ENCODE measurements around the gene ABCB6. TPM values are rescaled to one million over a fixed set of nuclear protein-coding genes. Genes with fewer than 3 reads are reported as not detected.

ABCB6 gene
- total and polyA plus RNA-seq, 10 donors = 8.4 to 28.7 (median 14.0) TPM

GRCh38 chr2:219252900-219253752, 34.4 kb upstream of the ABCB6 start, which contains the start of gene TUBA4B:
TSS of gene TUBA4B (plus strand) at chr2:219253243. CDS start at chr2:219253408, 165 bp downstream.
- H3K36me3 ChIP-seq = peaks cover 0 to 41% (median 23%) of the 10 kb centered on the region in 6 donors
- DNase-seq = peak; percentile 93
- H3K4me1 ChIP-seq = peaks cover 30 to 76% (median 61%) of the 10 kb centered on the region in 6 donors
- peak within 1 kb of the TSS; percentile 70 to 94 (median 80) for H3K4me3 ChIP-seq
- intact Hi-C loops (cut with DNase I; ENCODE audit: low total_unique reads) = no loop called here
- TF ChIP-seq CTCF (IDR thresholded peaks at IDR 0.05 in 8 of 11, conservative IDR thresholded peaks at IDR 0.05 in 3 of 11) = no peak
- TF ChIP-seq POLR2AphosphoS5 (IDR thresholded peaks at IDR 0.05) = peak; percentile 80 to 82 (median 80)
- no peak for TF ChIP-seq POLR2A (IDR thresholded peaks at IDR 0.05)
- peak within 1 kb of the TSS; percentile 84 to 99 (median 95) for H3K27ac ChIP-seq
- no peaks in the 10 kb centered on the region for H3K9me3 ChIP-seq
- H3K27me3 ChIP-seq (replicated peaks in 1 of 7) = peaks cover 0 to 9% (median 0%) of the 10 kb centered on the region in 7 donors
- WGBS, 5 donors = 1% methylated on average over 41 to 49 of the region's 49 CpGs

GRCh38 chr2:219252570-219252899, 33.8 kb upstream of the ABCB6 start:
- TF ChIP-seq POLR2A (IDR thresholded peaks at IDR 0.05) (no peak), CTCF (IDR thresholded peaks at IDR 0.05 in 8 of 11, conservative IDR thresholded peaks at IDR 0.05 in 3 of 11) (no peak), POLR2AphosphoS5 (IDR thresholded peaks at IDR 0.05) (no peak)
- H3K4me3 ChIP-seq = peak overlapping the region; percentile 70 to 94 (median 80)
- peaks cover 0 to 9% (median 0%) of the 10 kb centered on the region in 7 donors for H3K27me3 ChIP-seq (replicated peaks in 1 of 7)
- intact Hi-C loops (cut with DNase I; ENCODE audit: low total_unique reads) = no loop called here
- H3K4me1 ChIP-seq = peaks cover 36 to 82% (median 67%) of the 10 kb centered on the region in 6 donors
- no peaks in the 10 kb centered on the region for H3K9me3 ChIP-seq
- 5 to 9% (median 6%) methylated on average over 9 of the region's 9 CpGs for WGBS, 5 donors
- H3K36me3 ChIP-seq = peaks cover 0 to 45% (median 23%) of the 10 kb centered on the region in 6 donors
- DNase-seq = no peak
- peak overlapping the region in 7 of 8 donors; percentile 94 to 99 (median 95) for H3K27ac ChIP-seq

- H3K4me3 ChIP-seq = peak overlapping the region; percentile 70 to 94 (median 80)
- no peak for DNase-seq
- H3K36me3 ChIP-seq = peaks cover 0 to 49% (median 23%) of the 10 kb centered on the region in 6 donors
- H3K27ac ChIP-seq = peak overlapping the region in 7 of 8 donors; percentile 94 to 99 (median 95)
- intact Hi-C loops (cut with DNase I; ENCODE audit: low total_unique reads) = no loop called here
- WGBS, 5 donors = 51 to 70% (median 70%) methylated on average over 5 of the region's 5 CpGs
- peaks cover 0 to 9% (median 0%) of the 10 kb centered on the region in 7 donors for H3K27me3 ChIP-seq (replicated peaks in 1 of 7)
- TF ChIP-seq CTCF (IDR thresholded peaks at IDR 0.05 in 8 of 11, conservative IDR thresholded peaks at IDR 0.05 in 3 of 11) = no peak
- TF ChIP-seq POLR2A (IDR thresholded peaks at IDR 0.05) = no peak
- TF ChIP-seq POLR2AphosphoS5 (IDR thresholded peaks at IDR 0.05) = no peak
- H3K4me1 ChIP-seq = peaks cover 41 to 86% (median 71%) of the 10 kb centered on the region in 6 donors
- H3K9me3 ChIP-seq = no peaks in the 10 kb centered on the region
Observed at GRCh38 chr2:219252084-219252483, 33.3 kb upstream of the ABCB6 start.

GRCh38 chr2:219251656-219252055, 32.9 kb upstream of the ABCB6 start:
- Histone ChIP-seq H3K27ac (peak overlapping the region in 7 of 8 donors; percentile 94 to 99 (median 95)), H3K9me3 (no peaks in the 10 kb centered on the region), H3K4me1 (peaks cover 45 to 91% (median 76%) of the 10 kb centered on the region in 6 donors), H3K27me3 (replicated peaks in 1 of 7) (peaks cover 0 to 9% (median 0%) of the 10 kb centered on the region in 7 donors), H3K36me3 (peaks cover 0 to 53% (median 23%) of the 10 kb centered on the region in 6 donors), H3K4me3 (peak overlapping the region; percentile 70 to 94 (median 80))
- 49 to 80% (median 71%) methylated on average over 6 of the region's 6 CpGs for WGBS, 5 donors
- intact Hi-C loops (cut with DNase I; ENCODE audit: low total_unique reads) = no loop called here
- no peak for DNase-seq
- no peak for TF ChIP-seq CTCF (IDR thresholded peaks at IDR 0.05 in 8 of 11, conservative IDR thresholded peaks at IDR 0.05 in 3 of 11)
- TF ChIP-seq POLR2AphosphoS5 (IDR thresholded peaks at IDR 0.05) = no peak
- TF ChIP-seq POLR2A (IDR thresholded peaks at IDR 0.05) = no peak
